GM18519 (cell line): ENCODE results near the gene NOL4L.
"Not testable (repeated sequence)": the region's sequence is repeated elsewhere in the genome, so short reads cannot be mapped to it uniquely, and the experiment has no call there.

Experiments used
- ATAC-seq: cut with Tn5 transposase; IDR thresholded peaks from one replicate; pipeline ENCODE4 v1.9.1; 2021; ENCODE audit warnings: mild to moderate bottlenecking, moderate library complexity; ENCODE audit not compliant: unreplicated experiment, low FRiP score

NOL4L gene

DNA sequence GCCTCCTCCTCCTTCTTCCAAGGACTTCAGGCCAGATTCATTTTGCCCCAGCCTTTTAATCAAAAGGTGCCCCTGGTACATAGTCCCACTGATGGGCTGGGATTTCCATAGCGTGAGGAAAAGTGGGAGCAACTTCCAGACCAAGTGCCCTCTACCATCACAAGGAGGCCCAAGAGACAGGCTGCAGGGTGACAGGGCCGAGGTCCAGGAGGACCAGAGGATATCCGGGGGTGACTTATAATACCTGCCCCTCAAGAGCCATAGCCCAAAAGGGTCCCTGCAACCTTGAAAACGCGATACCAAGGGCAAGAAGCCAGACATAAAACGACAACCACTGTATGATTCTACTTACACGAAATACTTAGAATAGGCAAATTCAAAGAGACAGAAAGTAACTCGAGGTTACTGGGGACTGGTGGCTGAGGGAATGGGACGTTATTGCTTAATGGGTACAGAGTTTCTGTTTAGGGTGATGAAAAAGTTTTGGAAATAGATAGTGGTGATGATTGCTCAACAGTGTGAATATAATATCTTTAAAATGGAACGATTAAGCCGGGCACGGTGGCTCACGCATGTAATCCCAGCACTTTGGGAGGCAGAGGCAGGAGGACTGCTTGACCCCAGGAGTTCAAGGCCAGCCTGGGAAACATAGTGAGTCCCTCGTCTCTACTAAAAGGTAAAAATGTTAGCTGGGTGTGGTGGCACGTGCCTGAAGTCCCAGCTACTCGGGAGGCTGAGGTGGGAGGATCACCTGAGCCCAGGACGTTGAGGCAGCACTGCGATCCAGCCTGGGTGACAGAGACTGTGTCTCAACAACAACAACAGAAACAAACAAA is 71.9 kb downstream of the NOL4L start:
- no peak for ATAC-seq

GRCh38 chr20:32512047-32512385 is 73.1 kb downstream of the NOL4L start:
- ATAC-seq, result no peak

DNA sequence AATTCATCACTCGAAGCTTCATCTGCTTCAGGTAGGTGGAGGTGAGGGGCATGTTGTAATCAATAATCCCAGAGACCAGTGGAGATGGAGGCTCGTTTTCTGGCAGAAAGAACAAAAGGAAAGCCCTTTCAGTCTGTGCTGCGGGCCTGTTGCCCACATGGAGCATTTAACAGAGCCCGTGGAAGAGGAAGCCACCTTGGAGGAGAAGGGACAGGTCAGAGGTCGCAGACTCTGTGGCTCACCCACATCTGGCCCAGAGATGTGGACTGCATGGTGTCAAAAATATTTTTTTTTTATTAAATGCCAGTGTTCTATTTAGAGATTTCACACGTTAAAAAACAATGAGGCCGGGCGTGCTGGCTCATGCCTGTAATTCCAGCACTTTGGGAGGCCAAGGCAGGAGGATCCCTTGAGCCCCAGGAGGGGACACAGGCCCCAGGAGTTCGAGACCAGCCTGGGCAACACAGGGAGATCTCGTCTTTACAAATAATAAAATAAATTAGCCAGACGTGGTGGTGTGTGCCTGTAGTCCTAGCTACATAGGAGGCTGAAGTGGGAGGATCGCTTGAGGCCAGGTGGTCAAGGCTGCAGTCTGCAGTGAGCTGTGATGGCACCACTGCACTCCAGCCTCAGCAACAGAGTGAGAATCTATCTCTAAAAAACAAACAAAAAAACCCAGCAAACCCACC is 73.6 kb downstream of the NOL4L start:
- no peak for ATAC-seq

- ATAC-seq, result no peak
These were observed 74.4 kb downstream of the NOL4L start for GRCh38 chr20:32510601-32511357.

- ATAC-seq, result no peak
These were observed 75.0 kb downstream of the NOL4L start for GRCh38 chr20:32510120-32510600.

DNA sequence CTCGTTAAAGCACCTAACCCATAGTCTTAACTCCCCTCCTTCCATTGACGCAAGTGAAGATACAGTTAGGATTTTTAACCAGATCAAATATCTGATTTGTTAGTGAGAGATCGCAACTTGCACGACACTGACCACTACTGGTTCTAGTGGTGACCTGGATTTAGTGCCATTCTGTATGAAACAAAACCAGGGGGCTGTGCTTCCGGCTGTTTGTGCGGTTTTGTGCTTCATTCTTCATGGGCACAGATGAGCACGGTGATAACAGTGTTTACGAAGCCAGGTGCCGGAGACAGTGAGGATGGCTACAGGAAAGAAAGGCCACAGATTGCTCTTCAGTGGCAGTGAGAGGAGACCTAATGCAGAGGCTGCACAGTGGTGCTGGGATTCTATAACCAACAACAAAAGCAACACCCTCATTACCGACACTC is 75.5 kb downstream of the NOL4L start:
- ATAC-seq, result no peak

DNA sequence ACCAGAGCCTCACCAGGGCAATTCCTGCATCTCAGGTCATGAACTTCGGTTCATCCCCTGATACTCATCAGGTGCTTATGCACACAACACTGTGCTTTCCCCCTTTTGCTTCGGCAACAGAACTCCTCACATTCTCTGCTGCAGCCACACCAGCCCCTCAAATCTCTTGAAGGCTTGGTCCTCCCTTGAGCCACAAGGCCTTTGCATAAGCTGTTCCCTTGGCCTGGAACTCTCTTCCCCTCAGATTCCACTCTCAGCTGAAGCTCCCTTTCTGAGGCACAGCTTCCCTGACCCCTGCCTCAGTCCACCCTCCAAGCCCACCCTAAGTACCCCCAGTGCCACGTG is 76.4 kb downstream of the NOL4L start:
- no peak for ATAC-seq

DNA sequence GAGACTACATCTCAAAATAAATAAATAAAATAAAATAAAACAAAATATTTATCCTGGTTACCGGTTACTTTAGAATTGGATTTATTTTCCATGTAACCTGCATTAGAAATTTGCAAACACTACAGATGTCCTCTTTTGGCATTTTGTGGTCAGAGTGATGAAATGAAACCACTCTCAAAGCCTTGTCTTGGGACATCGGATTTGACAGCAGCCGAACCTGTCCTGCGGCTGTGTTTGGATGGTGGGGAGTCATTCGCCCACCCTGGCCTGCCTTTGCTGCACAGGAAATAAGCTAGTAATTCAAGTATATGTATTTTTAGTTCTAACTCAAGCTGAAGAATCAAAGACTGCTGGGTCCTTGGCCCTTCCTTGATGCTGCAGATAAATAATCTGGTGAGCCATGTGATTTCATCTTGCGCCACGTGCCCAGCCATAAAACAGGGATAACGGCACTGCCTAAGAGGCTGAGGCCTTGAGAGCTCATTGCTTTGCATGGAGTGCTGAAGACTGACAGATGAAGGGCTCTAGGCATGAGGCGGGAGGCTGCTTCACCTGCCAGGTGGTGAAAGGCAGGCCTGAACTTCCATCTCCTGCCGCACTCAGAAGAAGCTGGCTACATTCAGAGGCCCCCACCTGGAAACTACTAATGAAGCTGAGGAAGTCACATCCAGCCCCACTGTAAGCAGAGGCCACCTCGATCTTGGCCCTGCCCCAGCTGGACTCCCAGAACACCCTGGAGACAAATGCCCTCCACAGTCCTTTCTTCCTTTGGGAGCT is 76.9 kb downstream of the NOL4L start:
- no peak for ATAC-seq

GRCh38 chr20:32506721-32507120 is 78.4 kb downstream of the NOL4L start:
- ATAC-seq, result no peak

- ATAC-seq, result no peak
These were observed 79.2 kb downstream of the NOL4L start for GRCh38 chr20:32505723-32506473.

- ATAC-seq, result no peak
These were observed 83.4 kb downstream of the NOL4L start for GRCh38 chr20:32501709-32502108.

GRCh38 chr20:32497589-32498224 is 87.4 kb downstream of the NOL4L start:
- no peak for ATAC-seq

DNA sequence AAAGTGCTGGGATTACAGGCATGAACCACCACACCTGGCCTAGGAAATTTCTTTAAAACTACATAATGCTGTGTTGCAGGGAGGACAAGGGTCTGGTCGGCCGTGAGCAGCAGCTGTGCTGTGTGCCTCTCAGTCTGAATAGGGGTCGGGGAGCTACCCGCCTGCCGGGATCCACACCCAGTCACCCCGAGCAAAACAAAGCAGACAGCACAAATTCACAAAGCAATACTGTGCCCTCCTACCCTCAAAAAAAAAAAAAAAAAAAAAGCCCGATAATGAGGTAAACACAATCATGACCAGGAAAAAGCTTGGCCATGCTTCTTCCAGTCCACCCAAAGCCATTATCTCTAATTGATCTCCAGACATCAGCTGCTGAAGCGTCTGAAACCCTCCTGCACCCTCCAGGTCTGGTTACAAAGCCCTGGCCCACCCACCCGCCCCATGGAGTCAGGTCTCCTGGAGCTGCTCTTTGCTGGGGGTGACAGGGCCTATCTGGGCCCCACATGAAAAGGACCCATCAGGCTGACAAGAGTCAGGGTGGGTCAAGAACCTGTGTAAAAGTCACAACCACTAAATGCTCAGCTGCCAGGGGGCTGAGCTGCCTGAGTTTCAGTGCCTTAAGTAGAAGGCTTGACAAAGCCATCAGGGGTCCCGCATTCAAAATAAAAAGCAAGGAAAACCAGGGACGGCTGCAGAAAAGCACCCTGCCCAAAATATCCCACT is 88.2 kb downstream of the NOL4L start:
- ATAC-seq, result no peak

DNA sequence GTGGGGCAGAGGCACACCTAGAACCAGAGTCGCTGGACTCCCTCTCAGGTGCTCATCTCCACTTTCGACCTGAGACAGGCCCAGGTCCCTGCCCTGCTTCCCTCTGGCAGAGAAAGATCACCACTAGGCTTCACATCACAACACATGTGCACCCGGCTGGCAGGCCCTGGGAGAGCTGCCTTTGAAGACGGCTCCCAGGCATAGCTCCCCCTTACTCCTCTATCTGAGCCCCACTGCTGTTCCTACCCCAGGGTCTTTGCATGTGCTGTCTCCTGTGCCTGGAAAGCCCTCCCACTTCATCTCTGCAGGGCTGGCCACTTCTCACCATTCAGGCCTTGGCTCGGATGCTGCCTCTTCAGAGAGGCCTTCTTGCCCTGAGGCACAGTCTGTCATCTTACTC is 89.2 kb downstream of the NOL4L start:
- no peak for ATAC-seq

- ATAC-seq, result no peak
These were observed 89.9 kb downstream of the NOL4L start for GRCh38 chr20:32495217-32495565.

GRCh38 chr20:32494483-32495216 is 90.5 kb downstream of the NOL4L start:
- no peak for ATAC-seq

GRCh38 chr20:32493356-32493755 is 91.8 kb downstream of the NOL4L start:
- ATAC-seq, result no peak

DNA sequence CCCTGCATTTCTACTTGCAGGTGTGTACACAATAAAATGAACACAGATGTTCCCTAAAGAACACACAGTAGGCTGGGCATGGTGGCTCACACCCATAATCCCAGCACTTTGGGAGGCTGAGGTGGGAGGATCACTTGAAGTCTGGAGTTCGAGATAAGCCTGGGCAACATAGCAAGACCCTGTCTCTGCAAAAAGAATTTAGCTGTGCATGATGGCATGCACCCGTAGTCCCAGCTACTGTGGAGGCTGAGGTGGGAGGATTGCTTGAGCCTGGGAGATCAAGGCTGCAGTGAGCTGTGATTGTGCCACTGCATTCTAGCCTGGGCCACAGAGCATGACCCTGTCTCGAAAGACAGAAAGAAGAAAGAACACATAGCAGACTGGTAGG is 93.4 kb downstream of the NOL4L start:
- not testable (repeated sequence) for ATAC-seq
